ENCODE results near the gene RRAGC.
"Not testable (repeated sequence)": the region's sequence is repeated elsewhere in the genome, so short reads cannot be mapped to it uniquely, and the experiment has no call there.

The RRAGC gene

DNA sequence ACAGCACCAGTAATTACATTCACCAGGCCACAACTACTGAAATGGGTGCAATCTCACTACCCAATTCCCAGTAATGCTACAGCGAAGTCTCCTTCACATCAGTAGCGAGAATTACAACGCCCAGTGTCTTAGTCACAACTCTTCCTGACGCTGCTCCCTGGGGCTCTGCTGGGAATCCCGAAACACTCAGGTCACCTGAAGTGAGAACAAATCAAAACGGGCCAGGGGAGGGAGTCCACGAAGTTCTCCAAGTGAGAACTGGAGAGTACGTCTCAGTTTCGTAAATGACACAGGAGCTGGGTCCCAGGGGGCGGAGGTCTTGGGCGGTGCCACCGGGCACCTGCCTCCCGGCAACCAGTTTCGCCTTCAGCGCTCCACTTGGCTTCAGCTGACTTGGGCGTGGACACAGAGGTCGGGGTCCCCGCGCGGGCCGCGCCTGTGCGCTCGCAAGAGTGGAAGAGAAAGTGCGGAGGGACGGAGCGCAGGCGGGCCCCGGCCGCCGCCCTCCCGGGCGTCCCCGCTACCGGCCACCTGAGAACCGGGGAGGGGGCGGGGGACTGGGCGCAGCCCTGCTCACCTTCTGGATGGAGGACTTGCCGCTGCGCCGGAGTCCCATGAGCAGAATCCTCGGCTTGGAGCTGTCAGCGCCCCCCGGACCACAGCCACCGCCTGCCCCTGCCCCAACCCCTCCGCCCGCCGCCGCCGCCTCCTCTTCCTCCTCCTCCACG lies 575 bp downstream of the RRAGC start:
- peak; percentile 63 for DNase-seq (ENCODE audit: low read depth)

GRCh38 chr1:38852780-38853179 lies 6.8 kb downstream of the RRAGC start:
- DNase-seq (ENCODE audit: low read depth), result no peak

- DNase-seq (ENCODE audit: low read depth), result no peak
These were observed 11.5 kb downstream of the RRAGC start for GRCh38 chr1:38848071-38848470.

GRCh38 chr1:38846210-38846609 lies 13.4 kb downstream of the RRAGC start:
- DNase-seq (ENCODE audit: low read depth), result no peak

DNA sequence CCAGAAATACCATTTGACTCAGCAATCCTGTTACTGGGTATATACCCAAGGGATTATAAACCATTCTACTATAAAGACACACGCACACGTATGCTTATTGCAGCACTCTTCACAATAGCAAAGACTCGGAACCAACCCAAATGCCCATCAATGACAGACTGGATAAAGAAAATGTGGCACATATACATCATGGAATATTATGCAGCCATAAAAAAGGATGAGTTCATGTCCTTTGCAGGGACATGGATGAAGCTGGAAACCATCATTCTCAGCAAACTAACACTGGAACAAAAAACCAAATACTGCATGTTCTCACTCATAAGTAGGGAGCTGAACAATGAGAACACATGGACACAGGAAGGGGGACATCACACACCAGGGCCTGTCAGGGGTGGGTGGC lies 14.5 kb downstream of the RRAGC start:
- DNase-seq (ENCODE audit: low read depth), result not testable (repeated sequence)

DNA sequence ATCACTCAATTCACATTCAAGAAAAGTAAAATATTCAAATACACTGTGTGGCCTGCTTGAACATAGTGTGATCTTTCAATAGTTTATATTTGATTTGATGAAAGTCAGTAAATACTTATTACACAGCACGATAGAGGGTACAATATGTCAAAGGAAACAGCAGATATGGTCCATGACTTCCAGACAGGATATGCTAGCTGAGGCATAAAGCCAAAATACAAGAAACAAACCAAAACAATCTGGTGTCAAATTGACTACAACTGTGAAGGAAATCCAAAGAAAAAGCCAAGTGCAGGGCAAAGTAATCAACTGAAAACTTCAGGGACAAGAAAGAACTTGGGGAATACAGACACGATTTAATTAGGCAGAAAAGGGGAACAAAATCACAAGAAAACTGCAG lies 19.3 kb downstream of the RRAGC start:
- DNase-seq (ENCODE audit: low read depth), result no peak

- no peak for DNase-seq (ENCODE audit: low read depth)
These were observed 20.2 kb downstream of the RRAGC start for GRCh38 chr1:38839363-38839762.

DNA sequence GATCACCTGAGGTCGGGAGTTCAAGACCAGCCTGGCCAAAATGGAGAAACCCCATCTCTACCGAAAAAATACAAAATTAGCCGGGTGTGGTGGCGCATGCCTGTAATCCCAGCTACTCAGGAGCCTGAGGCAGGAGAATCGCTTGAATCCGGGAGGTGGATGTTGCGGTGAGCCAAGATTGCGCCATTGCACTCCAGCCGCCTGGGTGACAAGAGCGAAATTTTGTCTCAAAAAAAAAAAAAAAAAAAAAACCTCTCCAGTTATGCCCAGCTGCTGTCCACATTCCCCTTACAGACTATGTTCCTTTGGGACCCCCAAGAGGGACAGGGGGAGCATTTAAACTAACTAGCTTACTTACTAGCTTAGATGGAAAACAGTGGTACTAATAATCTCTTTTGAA lies 23.3 kb downstream of the RRAGC start:
- DNase-seq (ENCODE audit: low read depth), result not testable (repeated sequence)

GRCh38 chr1:38834937-38835827 lies 24.4 kb downstream of the RRAGC start:
- peak; percentile 80 for DNase-seq (ENCODE audit: low read depth)

DNA sequence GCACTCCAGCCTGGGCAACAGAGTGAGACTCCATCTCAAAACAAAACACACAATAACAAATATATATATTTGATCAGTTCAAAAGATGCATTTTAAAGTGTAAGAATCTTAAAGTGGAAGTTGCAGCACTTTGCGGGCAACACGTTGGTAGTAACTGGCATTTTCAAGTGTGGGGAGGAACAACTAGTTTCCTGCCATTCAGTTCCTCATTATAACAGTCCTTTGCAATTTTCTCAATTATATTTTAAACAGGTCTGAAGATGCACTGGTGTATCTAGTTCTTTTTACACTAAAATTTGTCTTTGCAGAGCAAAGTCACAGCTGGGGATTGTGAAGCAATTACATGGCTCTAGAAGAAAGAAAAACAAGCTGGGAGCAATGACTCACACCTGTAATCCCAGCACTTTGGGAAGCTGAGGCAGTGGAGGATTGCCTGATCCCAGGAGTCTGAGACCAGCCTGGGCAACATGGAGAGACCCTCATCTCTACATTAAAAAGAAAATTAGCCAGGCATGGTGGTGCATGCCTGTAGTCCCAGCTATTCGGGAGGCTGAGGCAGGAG lies 25.3 kb downstream of the RRAGC start:
- DNase-seq (ENCODE audit: low read depth), result no peak

GRCh38 chr1:38833146-38833545 lies 26.4 kb downstream of the RRAGC start:
- DNase-seq (ENCODE audit: low read depth), result no peak

GRCh38 chr1:38832370-38832734 lies 27.2 kb downstream of the RRAGC start:
- no peak for DNase-seq (ENCODE audit: low read depth)

- peak; percentile 10 for DNase-seq (ENCODE audit: low read depth)
These were observed 27.7 kb downstream of the RRAGC start for GRCh38 chr1:38831731-38832369.

DNA sequence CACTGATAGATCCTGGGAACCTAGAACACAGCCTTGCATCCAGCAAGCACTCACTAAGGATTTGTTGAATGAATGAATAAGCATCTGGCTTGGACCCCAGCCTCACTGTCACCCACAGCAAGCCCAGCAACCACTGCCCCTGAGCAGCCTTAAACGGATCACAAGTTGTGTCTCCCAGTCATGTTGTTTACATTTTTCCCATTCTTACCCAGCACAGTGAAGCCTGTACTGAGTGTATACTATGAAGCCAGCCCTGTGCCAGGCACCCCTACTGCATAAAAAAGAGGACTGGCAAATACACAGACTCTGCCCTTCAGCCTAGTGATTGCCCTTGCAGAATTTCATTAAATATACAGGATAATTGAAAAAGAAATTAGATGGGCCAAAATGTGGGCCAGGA lies 30.2 kb downstream of the RRAGC start:
- DNase-seq (ENCODE audit: low read depth), result no peak

DNA sequence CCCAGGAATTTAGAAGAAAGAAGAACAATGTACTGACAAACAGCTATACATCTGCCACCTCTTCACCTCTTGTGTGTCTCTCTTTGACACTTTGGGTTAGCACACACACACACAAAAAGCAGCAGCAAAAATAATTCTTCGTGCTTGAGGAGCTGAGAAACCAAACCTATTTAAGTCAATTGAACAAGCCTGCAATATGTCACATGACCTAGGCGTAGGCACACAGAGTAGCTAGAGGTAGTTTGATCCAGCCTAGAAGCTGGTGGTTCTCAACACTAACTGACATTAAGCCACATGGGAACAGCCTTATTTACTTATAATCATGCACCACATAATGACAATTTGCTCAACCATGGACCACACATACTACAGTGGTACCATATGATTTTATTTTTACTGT lies 32.3 kb downstream of the RRAGC start:
- no peak for DNase-seq (ENCODE audit: low read depth)

- DNase-seq (ENCODE audit: low read depth), result no peak
These were observed 32.7 kb downstream of the RRAGC start for GRCh38 chr1:38826886-38827285.

DNA sequence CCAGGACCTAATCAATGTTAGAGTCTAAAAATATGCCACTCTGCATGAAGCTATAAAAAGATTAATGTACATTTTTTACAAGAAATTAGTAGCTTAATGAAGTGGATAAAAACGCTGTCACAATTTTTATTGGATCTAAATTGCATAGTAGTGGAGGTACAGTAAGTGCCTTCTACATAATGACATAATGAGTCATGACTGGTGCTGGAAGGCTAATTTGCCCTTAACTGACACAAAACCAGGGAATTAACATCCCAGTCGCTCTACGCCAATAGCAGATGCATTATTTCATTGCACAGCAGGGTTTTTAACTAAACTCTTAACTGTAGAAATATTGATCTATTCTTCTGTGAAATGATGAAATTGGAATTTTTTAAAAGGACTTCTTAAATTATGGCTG lies 33.3 kb downstream of the RRAGC start:
- no peak for DNase-seq (ENCODE audit: low read depth)

DNA sequence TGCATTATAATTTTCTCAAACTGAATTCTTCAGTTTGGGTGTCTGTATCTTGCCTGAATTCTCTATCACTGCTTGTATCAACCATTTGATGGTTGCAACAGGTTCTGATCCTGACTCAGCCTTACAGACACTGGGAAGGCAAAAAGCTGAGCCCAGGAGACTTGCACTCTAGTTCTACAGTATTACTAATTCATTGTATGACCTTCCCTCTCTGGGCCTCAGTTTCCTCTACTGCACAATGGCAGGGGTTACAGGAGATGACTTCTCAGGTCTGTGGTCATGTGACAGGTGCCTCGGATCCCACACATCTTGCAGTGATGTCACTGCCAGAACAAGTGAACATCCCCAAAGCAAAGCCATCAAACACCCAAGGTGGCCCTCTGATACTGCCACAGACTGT lies 38.7 kb downstream of the RRAGC start:
- no peak for DNase-seq (ENCODE audit: low read depth)

- no peak for DNase-seq (ENCODE audit: low read depth)
These were observed 40.1 kb downstream of the RRAGC start for GRCh38 chr1:38819516-38819915.

DNA sequence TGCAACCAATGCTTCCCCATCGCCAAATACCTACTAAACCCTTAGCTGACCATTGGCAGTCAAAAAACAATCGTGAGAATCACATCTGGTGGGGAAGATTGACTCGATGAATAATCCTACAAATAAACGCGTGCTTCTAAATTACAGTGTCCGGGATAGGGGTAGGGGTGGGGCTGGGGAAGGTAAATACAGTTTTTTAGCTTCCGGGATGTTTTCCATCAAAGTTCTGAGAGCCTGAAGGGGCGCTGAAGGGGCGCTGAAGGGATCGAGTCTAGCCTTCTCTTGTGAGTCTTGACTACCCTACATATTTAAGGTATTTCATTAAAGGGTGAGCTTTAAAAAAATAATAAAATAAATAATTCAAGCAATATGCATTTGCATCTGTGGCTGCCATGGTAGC lies 40.5 kb downstream of the RRAGC start:
- no peak for DNase-seq (ENCODE audit: low read depth)

GRCh38 chr1:38818175-38818976 lies 41.2 kb downstream of the RRAGC start:
- no peak for DNase-seq (ENCODE audit: low read depth)

Measured in EH (cell line).